T-helper 2 cell treated with Interferon-gamma antibody and Interleukin-4, amounts not matched to agents 5 μg/mL and 100 μg/mL, for 36 hours (primary cell): ENCODE data around the gene TPBGL.
"Not testable (repeated sequence)": the region's sequence is repeated elsewhere in the genome, so short reads cannot be mapped to it uniquely, and the experiment has no call there.

Source experiments
- DNase-seq: peaks from one replicate; pipeline ENCODE4 v3.0.0; 2021; ENCODE audit warnings: low spot score
- H3K27ac Mint-ChIP-seq: one replicate; pipeline ENCODE4 v1.8.0; 2021; ENCODE audit warnings: mild to moderate bottlenecking, mixed read lengths
- H3K27me3 Mint-ChIP-seq: one replicate; pipeline ENCODE4 v1.8.0; 2021; ENCODE audit warnings: low read depth, mixed read lengths
- H3K36me3 Mint-ChIP-seq: one replicate; pipeline ENCODE4 v1.8.0; 2021; ENCODE audit warnings: low read depth, mixed read lengths
- H3K4me1 Mint-ChIP-seq: one replicate; pipeline ENCODE4 v1.8.0; 2021; ENCODE audit warnings: low read depth, mixed read lengths
- H3K4me3 Mint-ChIP-seq: one replicate; pipeline ENCODE4 v1.8.0; 2022; ENCODE audit warnings: mild to moderate bottlenecking, moderate library complexity, mixed read lengths
- H3K9me3 Mint-ChIP-seq: one replicate; pipeline ENCODE4 v1.8.0; 2021; ENCODE audit warnings: mixed read lengths

Gene TPBGL

DNA sequence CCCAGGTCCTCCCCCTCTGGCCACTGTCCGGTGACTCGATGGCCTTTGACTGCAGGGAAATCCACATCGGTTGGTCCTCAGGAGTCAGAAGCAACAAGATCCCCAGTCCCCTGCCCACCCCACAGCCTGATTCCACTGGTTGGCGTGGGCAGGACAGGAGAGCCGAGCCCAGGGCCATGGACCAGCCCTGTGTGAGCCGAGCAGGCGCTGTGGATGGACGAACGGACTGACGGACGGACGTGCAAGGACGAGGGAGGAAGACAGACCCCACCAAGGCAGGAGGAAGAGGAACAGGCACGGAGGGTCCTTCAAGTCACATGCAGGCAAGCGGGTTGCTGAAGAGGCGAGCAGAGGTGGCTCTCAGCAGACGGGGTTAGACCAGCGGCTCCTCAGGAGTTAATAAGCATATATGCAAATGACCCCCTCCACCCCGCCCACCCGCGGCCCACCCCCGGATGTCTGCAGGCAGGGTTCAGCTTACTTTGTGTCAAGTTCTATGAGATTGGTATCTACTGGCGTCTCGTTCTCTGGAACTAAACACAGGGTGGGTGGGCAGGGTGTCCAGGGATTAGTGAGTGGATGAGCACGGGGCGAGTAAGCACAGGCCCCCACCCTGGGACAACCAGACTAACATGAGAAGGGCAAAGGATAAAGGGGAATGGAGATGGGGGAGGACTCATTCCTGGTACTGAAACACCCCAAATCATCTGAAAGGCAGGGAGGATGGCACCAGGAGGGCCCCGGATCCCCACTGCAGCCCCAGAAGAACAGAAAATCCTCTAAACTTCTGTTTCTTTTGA is 26.8 kb downstream of the TPBGL start:
- no peaks in the 10 kb centered on the region for H3K27me3 Mint-ChIP-seq
- no peak overlapping the region for H3K27ac Mint-ChIP-seq
- H3K9me3 Mint-ChIP-seq: no peaks in the 10 kb centered on the region
- peaks cover 5% of the 10 kb centered on the region for H3K4me1 Mint-ChIP-seq
- no peak overlapping the region for H3K4me3 Mint-ChIP-seq
- DNase-seq: no peak
- H3K36me3 Mint-ChIP-seq: peaks cover 2% of the 10 kb centered on the region

GRCh38 chr11:75268626-75269366 is 28.2 kb downstream of the TPBGL start:
- Mint-ChIP-seq H3K9me3 (no peaks in the 10 kb centered on the region), H3K27me3 (no peaks in the 10 kb centered on the region), H3K36me3 (peaks cover 6% of the 10 kb centered on the region), H3K4me1 (peaks cover 5% of the 10 kb centered on the region), H3K4me3 (no peak overlapping the region), H3K27ac (no peak overlapping the region)
- DNase-seq: no peak

DNA sequence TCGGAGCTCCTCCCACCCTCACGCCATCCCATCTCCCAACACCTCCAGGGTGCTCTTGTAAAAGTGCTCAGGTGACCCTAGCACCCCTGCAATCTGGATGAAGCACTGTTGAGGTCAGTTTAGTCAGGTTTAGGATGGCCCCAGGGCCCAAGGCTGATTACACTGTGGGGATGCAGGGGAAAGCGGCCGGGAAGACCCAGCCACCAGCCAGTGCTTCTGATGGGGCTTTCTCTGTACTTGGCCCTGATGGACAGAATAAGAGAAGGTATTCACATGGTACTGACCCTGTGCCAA is 28.7 kb downstream of the TPBGL start:
- DNase-seq: no peak
- no peak overlapping the region for H3K4me3 Mint-ChIP-seq

GRCh38 chr11:75269896-75270295 is 29.3 kb downstream of the TPBGL start:
- Mint-ChIP-seq H3K9me3 (no peaks in the 10 kb centered on the region), H3K27me3 (no peaks in the 10 kb centered on the region), H3K4me1 (no peaks in the 10 kb centered on the region), H3K27ac (no peak overlapping the region), H3K36me3 (peaks cover 10% of the 10 kb centered on the region), H3K4me3 (no peak overlapping the region)
- DNase-seq: no peak

More for the DNA sequence above, 28.7 kb downstream of the TPBGL start:
- no peaks in the 10 kb centered on the region for H3K27me3 Mint-ChIP-seq
- H3K27ac Mint-ChIP-seq: no peak overlapping the region
- H3K4me1 Mint-ChIP-seq: no peaks in the 10 kb centered on the region
- H3K9me3 Mint-ChIP-seq: no peaks in the 10 kb centered on the region
- peaks cover 10% of the 10 kb centered on the region for H3K36me3 Mint-ChIP-seq

DNA sequence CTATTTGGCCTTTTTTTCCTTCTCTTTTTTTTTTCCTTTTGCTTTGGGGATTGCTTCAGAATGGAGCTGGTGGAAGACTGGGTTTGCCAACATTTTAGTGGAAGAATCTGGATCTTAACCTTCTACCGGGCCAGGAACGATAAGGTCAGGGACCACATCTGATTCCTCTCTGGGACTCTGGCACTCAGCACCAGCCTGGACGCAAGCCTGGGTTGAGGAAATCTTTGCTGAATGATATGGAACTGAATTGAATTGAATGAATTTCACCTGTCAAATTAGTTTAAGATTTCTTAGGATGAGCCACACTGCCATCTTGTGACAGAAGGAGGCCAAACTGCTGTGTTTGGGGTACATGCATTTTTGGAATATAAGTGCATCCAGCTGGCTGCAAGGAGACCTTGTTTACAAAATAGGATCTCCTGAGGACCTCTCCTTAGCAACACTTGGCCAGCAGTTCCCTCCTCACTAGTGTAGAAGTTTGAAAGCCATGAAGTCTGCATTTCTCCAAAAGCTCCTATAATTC is 30.4 kb downstream of the TPBGL start:
- peaks cover 16% of the 10 kb centered on the region for H3K36me3 Mint-ChIP-seq
- no peaks in the 10 kb centered on the region for H3K9me3 Mint-ChIP-seq
- no peak overlapping the region for H3K4me3 Mint-ChIP-seq
- no peak overlapping the region for H3K27ac Mint-ChIP-seq
- peaks cover 8% of the 10 kb centered on the region for H3K4me1 Mint-ChIP-seq
- DNase-seq: no peak
- no peaks in the 10 kb centered on the region for H3K27me3 Mint-ChIP-seq

GRCh38 chr11:75271730-75272129 is 31.2 kb downstream of the TPBGL start:
- DNase-seq: no peak
- Mint-ChIP-seq H3K9me3 (no peaks in the 10 kb centered on the region), H3K36me3 (peaks cover 23% of the 10 kb centered on the region), H3K27ac (peak overlapping the region; percentile 10), H3K4me3 (no peak overlapping the region), H3K4me1 (peaks cover 15% of the 10 kb centered on the region), H3K27me3 (no peaks in the 10 kb centered on the region)

DNA sequence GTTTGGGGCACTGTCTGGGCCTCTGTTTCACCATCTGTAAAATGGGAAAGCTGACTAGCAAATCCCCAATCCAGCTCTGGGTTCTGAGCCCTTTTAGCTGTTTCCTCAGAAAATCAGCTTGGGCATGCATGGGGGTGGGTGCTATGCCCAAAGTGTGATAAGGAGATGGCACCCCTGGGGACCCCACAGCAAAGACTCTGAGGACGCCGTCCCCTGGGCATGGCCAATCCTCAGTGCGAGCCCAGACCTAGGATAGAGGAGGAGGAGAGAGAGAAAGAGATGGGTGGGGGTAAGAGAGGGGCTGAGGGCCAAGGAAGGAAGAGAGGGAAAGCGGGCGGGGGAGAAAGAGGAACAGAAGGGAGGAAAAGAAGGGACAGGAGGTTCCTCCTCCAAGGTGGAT is 31.8 kb downstream of the TPBGL start:
- Mint-ChIP-seq H3K36me3 (peaks cover 27% of the 10 kb centered on the region), H3K9me3 (no peaks in the 10 kb centered on the region), H3K4me3 (no peak overlapping the region), H3K27ac (peak overlapping the region; percentile 80), H3K4me1 (peaks cover 16% of the 10 kb centered on the region), H3K27me3 (no peaks in the 10 kb centered on the region)
- no peak for DNase-seq

DNA sequence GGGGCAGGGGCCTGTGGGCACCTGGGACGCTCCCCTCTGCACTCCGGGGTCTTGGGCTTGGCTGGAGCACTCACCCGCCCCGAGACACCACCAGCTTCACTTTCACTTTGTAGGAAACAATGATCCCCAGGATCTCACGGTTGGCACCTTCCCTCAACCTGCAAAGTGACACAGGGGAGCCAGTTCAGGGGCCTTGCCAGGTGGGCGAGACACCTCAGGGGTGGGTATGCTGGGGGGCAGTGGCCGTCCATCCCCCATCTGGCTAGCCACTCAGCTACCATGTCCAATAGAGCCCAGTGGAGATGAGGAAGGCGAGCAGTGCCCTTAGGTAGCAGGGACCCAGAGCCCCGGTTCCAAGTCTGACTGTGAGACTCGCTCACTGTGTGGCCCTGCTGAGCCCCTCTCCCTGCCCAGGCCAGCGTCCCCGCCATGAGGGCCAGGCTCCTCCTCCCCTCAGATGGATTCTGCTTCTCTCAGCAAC is 32.3 kb downstream of the TPBGL start:
- Mint-ChIP-seq H3K27me3 (no peaks in the 10 kb centered on the region), H3K4me1 (peaks cover 16% of the 10 kb centered on the region), H3K9me3 (no peaks in the 10 kb centered on the region), H3K27ac (peak overlapping the region; percentile 52), H3K4me3 (no peak overlapping the region), H3K36me3 (peaks cover 32% of the 10 kb centered on the region)
- no peak for DNase-seq

DNA sequence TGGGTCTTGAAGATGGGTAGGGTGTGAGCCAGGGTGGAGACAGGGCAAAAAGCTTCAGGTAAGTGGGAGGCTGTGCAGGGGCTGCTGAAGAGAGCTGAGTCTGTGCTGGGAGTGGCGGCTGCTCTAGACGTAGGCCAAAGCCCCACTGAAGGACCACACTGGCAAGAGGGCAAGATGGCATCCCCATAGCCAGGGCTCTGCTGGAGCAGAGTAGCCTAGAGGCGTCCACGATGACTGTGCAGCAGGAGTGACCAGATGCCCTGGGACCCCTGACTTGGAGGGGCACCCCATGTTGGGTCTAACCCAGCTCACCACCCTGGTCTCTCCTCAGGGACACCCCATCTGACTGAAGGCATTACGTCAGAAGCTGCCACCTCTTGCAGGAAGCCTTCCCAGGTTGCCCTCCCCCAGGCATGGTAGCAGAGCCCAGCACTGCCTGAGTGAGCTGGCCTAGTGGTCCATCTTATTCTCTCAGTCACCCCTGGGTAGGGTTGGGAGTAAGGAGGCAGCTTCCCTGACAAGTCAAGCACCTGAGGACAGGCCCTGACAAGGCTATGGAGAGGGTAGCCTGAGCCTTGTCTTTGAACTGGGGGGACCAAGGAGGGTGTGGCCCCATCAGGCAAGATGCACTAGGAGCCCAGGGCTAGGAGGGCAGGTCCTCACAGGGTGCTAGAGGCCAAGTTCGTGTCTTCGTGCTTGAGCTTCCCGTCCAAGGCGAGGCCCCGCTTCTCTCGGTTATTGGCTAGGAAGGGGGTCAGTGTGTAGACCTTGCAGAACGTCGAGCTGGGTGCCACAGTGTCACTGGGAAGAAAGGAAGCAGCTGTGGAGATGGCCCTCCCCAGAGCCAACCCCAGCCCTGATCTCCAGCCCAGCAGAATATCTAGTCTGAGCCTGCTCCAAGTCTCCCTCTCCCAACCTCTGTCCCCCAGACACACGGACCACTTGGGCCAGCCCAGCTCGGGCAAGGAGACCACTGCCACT is 33.1 kb downstream of the TPBGL start:
- Mint-ChIP-seq H3K36me3 (peaks cover 32% of the 10 kb centered on the region), H3K4me1 (peaks cover 16% of the 10 kb centered on the region), H3K27ac (peak overlapping the region; percentile 42), H3K9me3 (no peaks in the 10 kb centered on the region), H3K4me3 (no peak overlapping the region), H3K27me3 (no peaks in the 10 kb centered on the region)
- DNase-seq: no peak

DNA sequence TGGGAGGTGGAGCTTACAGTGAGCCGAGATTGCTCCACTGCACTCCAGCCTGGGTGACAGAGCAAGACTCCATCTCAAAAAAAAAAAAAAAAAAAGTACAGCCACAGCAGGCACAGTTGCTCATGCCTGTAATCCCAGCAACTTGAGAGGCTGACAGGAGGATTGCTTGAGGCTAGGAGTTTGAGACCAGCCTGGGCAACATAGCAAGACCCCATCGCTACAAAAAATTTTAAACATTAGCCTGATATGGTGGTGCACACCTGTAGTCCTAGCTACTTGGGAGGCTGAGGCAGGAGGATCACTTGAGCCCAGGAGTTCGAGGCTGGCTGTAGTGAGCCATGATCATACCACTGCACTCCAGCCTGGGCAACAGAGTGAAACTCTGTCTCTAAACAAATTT is 34.1 kb downstream of the TPBGL start:
- not testable (repeated sequence) for H3K4me3 Mint-ChIP-seq, DNase-seq, H3K27me3 Mint-ChIP-seq, H3K9me3 Mint-ChIP-seq
- H3K36me3 Mint-ChIP-seq: peaks cover 36% of the 10 kb centered on the region
- H3K27ac Mint-ChIP-seq: peak overlapping the region; percentile 42
- peaks cover 16% of the 10 kb centered on the region for H3K4me1 Mint-ChIP-seq

DNA sequence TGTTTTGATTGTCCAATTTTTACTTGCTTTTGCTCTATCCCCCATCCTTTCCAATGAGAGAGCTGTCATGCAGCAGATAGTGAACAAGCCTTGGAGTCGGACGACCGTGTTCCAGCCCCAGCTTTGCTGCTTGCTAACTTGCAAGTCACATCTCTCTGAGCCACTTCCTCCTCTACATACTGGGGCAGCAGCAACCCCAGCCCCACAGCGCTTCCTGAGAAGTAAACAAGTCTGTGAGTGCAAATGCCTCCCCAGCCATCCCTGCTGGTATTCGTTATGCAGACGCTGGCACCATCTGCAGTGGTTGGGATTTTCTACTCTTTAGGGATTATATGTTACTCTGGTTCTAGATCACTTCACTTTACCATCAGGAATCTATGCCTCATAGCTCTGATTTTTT is 35.0 kb downstream of the TPBGL start:
- Mint-ChIP-seq H3K9me3 (no peaks in the 10 kb centered on the region), H3K4me1 (peaks cover 20% of the 10 kb centered on the region), H3K4me3 (peak overlapping the region; percentile 88), H3K27me3 (no peaks in the 10 kb centered on the region), H3K36me3 (peaks cover 38% of the 10 kb centered on the region), H3K27ac (peak overlapping the region; percentile 100)
- DNase-seq: peak; percentile 54

DNA sequence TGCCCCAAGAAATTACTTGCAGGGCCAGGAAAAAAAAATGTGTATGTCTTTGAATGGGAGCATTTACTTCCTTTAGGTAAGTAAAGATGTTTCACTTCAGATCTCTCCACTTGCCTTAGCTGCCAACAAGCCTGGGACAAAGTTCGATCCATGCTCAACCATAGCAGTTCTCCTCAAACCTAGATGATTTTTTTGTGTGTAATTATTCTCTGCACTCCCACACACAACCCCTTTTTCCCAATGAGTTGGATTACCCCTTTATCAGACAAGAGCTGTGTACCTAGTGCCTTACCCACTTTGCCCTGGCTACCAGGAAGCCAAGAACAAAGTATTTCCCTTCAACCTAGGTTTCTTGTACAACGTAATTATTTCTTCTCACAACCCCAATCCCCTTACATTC is 35.6 kb downstream of the TPBGL start:
- Mint-ChIP-seq H3K36me3 (peaks cover 38% of the 10 kb centered on the region), H3K27me3 (no peaks in the 10 kb centered on the region), H3K4me3 (peak overlapping the region; percentile 36), H3K4me1 (peaks cover 22% of the 10 kb centered on the region), H3K27ac (peak overlapping the region; percentile 100), H3K9me3 (no peaks in the 10 kb centered on the region)
- no peak for DNase-seq

DNA sequence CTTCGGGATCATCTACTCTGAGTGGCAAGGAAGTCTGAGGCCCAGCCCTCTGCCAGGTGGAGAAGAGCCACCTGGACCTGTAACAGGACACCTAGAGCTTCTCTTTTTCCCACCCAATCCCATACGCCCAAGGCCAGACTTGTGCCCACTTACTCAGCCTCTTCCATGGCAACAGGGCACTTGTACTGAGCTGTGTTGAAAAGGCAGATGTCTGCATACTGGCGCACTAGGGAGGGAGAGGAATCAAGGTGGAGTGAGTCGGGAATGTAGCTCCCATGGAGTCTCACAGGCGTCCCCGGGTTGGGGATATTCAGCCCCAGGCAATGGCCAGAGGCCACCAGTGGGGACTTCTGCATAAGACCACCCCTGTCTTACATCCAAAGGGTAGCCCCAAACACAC is 36.1 kb downstream of the TPBGL start:
- DNase-seq: no peak
- Mint-ChIP-seq H3K27me3 (no peaks in the 10 kb centered on the region), H3K27ac (peak overlapping the region; percentile 100), H3K4me1 (peaks cover 22% of the 10 kb centered on the region), H3K9me3 (no peaks in the 10 kb centered on the region), H3K4me3 (no peak overlapping the region), H3K36me3 (peaks cover 36% of the 10 kb centered on the region)
